ENCODE results near the gene SH3BP2. TPM values are rescaled to one million over a fixed set of nuclear protein-coding genes. Genes with fewer than 3 reads are reported as not detected.

SH3BP2 gene
- total RNA-seq, 1 experiment from 2014 or later = 28.1 TPM

GRCh38 chr4:2783790-2784189 is 9.1 kb upstream of the SH3BP2 start:
- no peak for DNase-seq
- Histone ChIP-seq H3K4me3 (no peak overlapping the region), H3K36me3 (no peaks in the 10 kb centered on the region), H3K9me3 (replicated peaks) (0 out of 2 replicates have a peak, but pooled peaks cover 4% of the 10 kb centered on the region), H3K27ac (no peak overlapping the region), H3K27me3 (no peaks in the 10 kb centered on the region), H3K4me1 (no peaks in the 10 kb centered on the region)

- no peaks in the 10 kb centered on the region for H3K27me3 ChIP-seq
- H3K4me1 ChIP-seq = peaks cover 5% of the 10 kb centered on the region; the same call in 1 of the 2 replicates
- DNase-seq = peak in 1 of 2 experiments; percentile 40
- H3K36me3 ChIP-seq = no peaks in the 10 kb centered on the region
- H3K27ac ChIP-seq = no peak overlapping the region
- H3K9me3 ChIP-seq (replicated peaks) = 0 out of 2 replicates have a peak, but pooled peaks cover 4% of the 10 kb centered on the region
- no peak overlapping the region for H3K4me3 ChIP-seq
Observed at GRCh38 chr4:2785613-2786012, 7.3 kb upstream of the SH3BP2 start.

GRCh38 chr4:2786152-2786671 is 6.7 kb upstream of the SH3BP2 start:
- Histone ChIP-seq H3K27ac (no peak overlapping the region), H3K4me1 (peaks cover 5% of the 10 kb centered on the region; the same call in 1 of the 2 replicates), H3K27me3 (no peaks in the 10 kb centered on the region), H3K36me3 (no peaks in the 10 kb centered on the region), H3K4me3 (no peak overlapping the region), H3K9me3 (replicated peaks) (0 out of 2 replicates have a peak, but pooled peaks cover 4% of the 10 kb centered on the region)
- no peak for DNase-seq

GRCh38 chr4:2786794-2787229 is 6.1 kb upstream of the SH3BP2 start:
- no peak overlapping the region for H3K27ac ChIP-seq
- H3K36me3 ChIP-seq = no peaks in the 10 kb centered on the region
- peaks cover 5% of the 10 kb centered on the region; the same call in 1 of the 2 replicates for H3K4me1 ChIP-seq
- no peak for DNase-seq
- no peaks in the 10 kb centered on the region for H3K27me3 ChIP-seq
- H3K4me3 ChIP-seq = no peak overlapping the region
- 0 out of 2 replicates have a peak, but pooled peaks cover 4% of the 10 kb centered on the region for H3K9me3 ChIP-seq (replicated peaks)

- no peak for DNase-seq
- no peaks in the 10 kb centered on the region for H3K36me3 ChIP-seq
Observed at GRCh38 chr4:2787230-2788100, 5.4 kb upstream of the SH3BP2 start.

GRCh38 chr4:2788101-2788500 is 4.8 kb upstream of the SH3BP2 start:
- H3K27ac ChIP-seq = no peak overlapping the region
- no peaks in the 10 kb centered on the region for H3K27me3 ChIP-seq
- H3K9me3 ChIP-seq (replicated peaks) = 0 out of 2 replicates have a peak, but pooled peaks cover 4% of the 10 kb centered on the region
- DNase-seq = no peak
- no peak overlapping the region for H3K4me3 ChIP-seq
- H3K36me3 ChIP-seq = no peaks in the 10 kb centered on the region
- H3K4me1 ChIP-seq = peaks cover 5% of the 10 kb centered on the region; the same call in 1 of the 2 replicates

More at GRCh38 chr4:2787230-2788100, 5.4 kb upstream of the SH3BP2 start:
- no peak overlapping the region for H3K4me3 ChIP-seq
- H3K27me3 ChIP-seq = no peaks in the 10 kb centered on the region
- H3K4me1 ChIP-seq = peaks cover 5% of the 10 kb centered on the region; the same call in 1 of the 2 replicates
- H3K9me3 ChIP-seq (replicated peaks) = 0 out of 2 replicates have a peak, but pooled peaks cover 4% of the 10 kb centered on the region
- H3K27ac ChIP-seq = no peak overlapping the region

GRCh38 chr4:2788532-2789103 is 4.3 kb upstream of the SH3BP2 start:
- Histone ChIP-seq H3K9me3 (replicated peaks) (0 out of 2 replicates have a peak, but pooled peaks cover 4% of the 10 kb centered on the region), H3K27me3 (no peaks in the 10 kb centered on the region), H3K4me1 (peaks cover 5% of the 10 kb centered on the region; the same call in 1 of the 2 replicates), H3K27ac (no peak overlapping the region), H3K4me3 (no peak overlapping the region), H3K36me3 (no peaks in the 10 kb centered on the region)
- no peak for DNase-seq

- Histone ChIP-seq H3K9me3 (replicated peaks) (0 out of 2 replicates have a peak, but pooled peaks cover 4% of the 10 kb centered on the region), H3K4me3 (no peak overlapping the region), H3K27ac (no peak overlapping the region), H3K4me1 (peaks cover 9% of the 10 kb centered on the region; the same call in 1 of the 2 replicates), H3K36me3 (no peaks in the 10 kb centered on the region), H3K27me3 (no peaks in the 10 kb centered on the region)
- no peak for DNase-seq
Observed at GRCh38 chr4:2789351-2789750, 3.5 kb upstream of the SH3BP2 start.

GRCh38 chr4:2789793-2790582 is 2.9 kb upstream of the SH3BP2 start:
- DNase-seq = peak; percentile 61 to 68
- 0 out of 2 replicates have a peak, but pooled peaks cover 4% of the 10 kb centered on the region for H3K9me3 ChIP-seq (replicated peaks)
- H3K27ac ChIP-seq = no peak overlapping the region
- no peaks in the 10 kb centered on the region for H3K36me3 ChIP-seq
- no peak overlapping the region for H3K4me3 ChIP-seq
- H3K4me1 ChIP-seq = peaks cover 12% of the 10 kb centered on the region; the same call in 1 of the 2 replicates
- H3K27me3 ChIP-seq = no peaks in the 10 kb centered on the region

- no peaks in the 10 kb centered on the region for H3K36me3 ChIP-seq
- no peak overlapping the region for H3K4me3 ChIP-seq
- DNase-seq = no peak
- no peak overlapping the region for H3K27ac ChIP-seq
- H3K9me3 ChIP-seq (replicated peaks) = no peaks in the 10 kb centered on the region
- H3K4me1 ChIP-seq = peaks cover 12% of the 10 kb centered on the region; the same call in 1 of the 2 replicates
- no peaks in the 10 kb centered on the region for H3K27me3 ChIP-seq
Observed at GRCh38 chr4:2790583-2791517, 2.0 kb upstream of the SH3BP2 start.

- Histone ChIP-seq H3K36me3 (no peaks in the 10 kb centered on the region), H3K9me3 (replicated peaks) (no peaks in the 10 kb centered on the region), H3K4me1 (peaks cover 20% of the 10 kb centered on the region), H3K27me3 (no peaks in the 10 kb centered on the region), H3K4me3 (no peak overlapping the region), H3K27ac (no peak overlapping the region)
- DNase-seq = no peak
Observed at GRCh38 chr4:2791518-2792395, 1.1 kb upstream of the SH3BP2 start.

- Histone ChIP-seq H3K4me3 (no peak overlapping the region), H3K27ac (no peak overlapping the region), H3K27me3 (no peaks in the 10 kb centered on the region), H3K36me3 (no peaks in the 10 kb centered on the region), H3K4me1 (peaks cover 22% of the 10 kb centered on the region), H3K9me3 (replicated peaks) (no peaks in the 10 kb centered on the region)
- DNase-seq = no peak
Observed at GRCh38 chr4:2792396-2792710, 532 bp upstream of the SH3BP2 start.
